ENCODE results near the gene ZNF358. TPM values are rescaled to one million over a fixed set of nuclear protein-coding genes. Genes with fewer than 3 reads are reported as not detected.

The ZNF358 gene
- total RNA-seq, 5 donors from 2014 or later (not counting 1 experiment from before 2014, with no cell fraction given) = 4.3 to 10.3 (median 8.5) TPM

- CTCF ChIA-PET = no interaction called here
Observed at GRCh38 chr19:7545300-7545699, 29.4 kb downstream of the ZNF358 start.

GRCh38 chr19:7545904-7546303 is 30.0 kb downstream of the ZNF358 start:
- ATAC-seq (replicated peaks in 1 of 4) (no peak), DNase-seq (no peak)
- Mint-ChIP-seq H3K4me1 (peaks cover 5 to 9% (median 6%) of the 10 kb centered on the region in 3 donors), H3K36me3 (peaks cover 22% of the 10 kb centered on the region), H3K4me3 (no peak overlapping the region), H3K27ac (peak overlapping the region in 1 of 2 donors; percentile 47), H3K27me3 (no peaks in the 10 kb centered on the region), H3K9me3 (no peaks in the 10 kb centered on the region)
- Histone ChIP-seq H3K4me3 (ENCODE audit: control insufficient read depth in 1 of 2, extremely low read depth in 1 of 2, low read length in 1 of 2) (no peak overlapping the region), H3K27me3 (replicated peaks in 1 of 2; ENCODE audit: control insufficient read depth in 2 of 2, extremely low read depth in 1 of 2, insufficient read depth in 2 of 2, low read length in 1 of 2) (no peaks in the 10 kb centered on the region), H3K4me1 (ENCODE audit: control insufficient read depth in 1 of 2, extremely low read depth in 1 of 2, insufficient read depth in 2 of 2, low read length in 2 of 2) (no peaks in the 10 kb centered on the region), H3K9me3 (no peaks in the 10 kb centered on the region), H3K27ac (ENCODE audit: low read length) (no peak overlapping the region), H3K36me3 (ENCODE audit: control insufficient read depth in 2 of 2, extremely low read depth in 1 of 2, insufficient read depth in 1 of 2, low read length in 1 of 2) (peaks cover 9 to 43% of the 10 kb centered on the region in 2 donors)
- WGBS (ENCODE audit: insufficient coverage) = no CpG with 5 or more reads among the region's 1 CpG
- ChIA-PET CTCF (no interaction called here), POLR2A (interaction anchor here in 1 of 2 donors (0.6 kb wide), 1 partner anchor 219 kb away, joined by 3 read pairs; no protein-coding TSS in a partner anchor)

More at GRCh38 chr19:7545300-7545699, 29.4 kb downstream of the ZNF358 start:
- DNase-seq = no peak
- no peaks in the 10 kb centered on the region for H3K27me3 ChIP-seq (replicated peaks in 1 of 2; ENCODE audit: control insufficient read depth in 2 of 2, extremely low read depth in 1 of 2, insufficient read depth in 2 of 2, low read length in 1 of 2)
- Mint-ChIP-seq H3K27ac (no peak overlapping the region), H3K27me3 (no peaks in the 10 kb centered on the region), H3K4me1 (peaks cover 5 to 9% (median 6%) of the 10 kb centered on the region in 3 donors), H3K9me3 (no peaks in the 10 kb centered on the region), H3K36me3 (peaks cover 20% of the 10 kb centered on the region), H3K4me3 (no peak overlapping the region)
- WGBS (ENCODE audit: insufficient coverage) = 89% methylated on average over 8 of the region's 8 CpGs
- H3K36me3 ChIP-seq (ENCODE audit: control insufficient read depth in 2 of 2, extremely low read depth in 1 of 2, insufficient read depth in 1 of 2, low read length in 1 of 2) = peaks cover 6 to 43% of the 10 kb centered on the region in 2 donors
- H3K4me1 ChIP-seq (ENCODE audit: control insufficient read depth in 1 of 2, extremely low read depth in 1 of 2, insufficient read depth in 2 of 2, low read length in 2 of 2) = no peaks in the 10 kb centered on the region
- H3K9me3 ChIP-seq = no peaks in the 10 kb centered on the region
- POLR2A ChIA-PET = no interaction called here
- no peak overlapping the region for H3K27ac ChIP-seq (ENCODE audit: low read length)
- H3K4me3 ChIP-seq (ENCODE audit: control insufficient read depth in 1 of 2, extremely low read depth in 1 of 2, low read length in 1 of 2) = no peak overlapping the region
- no peak for ATAC-seq (replicated peaks in 1 of 4)

GRCh38 chr19:7547159-7547558 is 31.3 kb downstream of the ZNF358 start:
- 100% methylated on average over 1 of the region's 3 CpGs for WGBS (ENCODE audit: insufficient coverage)
- ChIA-PET POLR2A (no interaction called here), CTCF (no interaction called here)
- no peaks in the 10 kb centered on the region for H3K9me3 ChIP-seq
- Mint-ChIP-seq H3K4me1 (peaks cover 8 to 11% (median 9%) of the 10 kb centered on the region in 3 donors), H3K27ac (no peak overlapping the region), H3K27me3 (no peaks in the 10 kb centered on the region), H3K4me3 (no peak overlapping the region), H3K36me3 (peaks cover 23% of the 10 kb centered on the region), H3K9me3 (no peaks in the 10 kb centered on the region)
- H3K4me1 ChIP-seq (ENCODE audit: control insufficient read depth in 1 of 2, extremely low read depth in 1 of 2, insufficient read depth in 2 of 2, low read length in 2 of 2) = peaks cover 0 to 5% of the 10 kb centered on the region in 2 experiments
- peaks cover 3 to 38% of the 10 kb centered on the region in 2 donors for H3K36me3 ChIP-seq (ENCODE audit: control insufficient read depth in 2 of 2, extremely low read depth in 1 of 2, insufficient read depth in 1 of 2, low read length in 1 of 2)
- ATAC-seq (replicated peaks in 1 of 4) = no peak
- no peak overlapping the region for H3K27ac ChIP-seq (ENCODE audit: low read length)
- no peak overlapping the region for H3K4me3 ChIP-seq (ENCODE audit: control insufficient read depth in 1 of 2, extremely low read depth in 1 of 2, low read length in 1 of 2)
- no peaks in the 10 kb centered on the region for H3K27me3 ChIP-seq (replicated peaks in 1 of 2; ENCODE audit: control insufficient read depth in 2 of 2, extremely low read depth in 1 of 2, insufficient read depth in 2 of 2, low read length in 1 of 2)
- no peak for DNase-seq

GRCh38 chr19:7549429-7550148 is 33.7 kb downstream of the ZNF358 start:
- Histone ChIP-seq H3K4me3 (ENCODE audit: control insufficient read depth in 1 of 2, extremely low read depth in 1 of 2, low read length in 1 of 2) (no peak overlapping the region), H3K27ac (ENCODE audit: low read length) (no peak overlapping the region), H3K36me3 (ENCODE audit: control insufficient read depth in 2 of 2, extremely low read depth in 1 of 2, insufficient read depth in 1 of 2, low read length in 1 of 2) (peaks cover 3 to 22% of the 10 kb centered on the region in 2 donors), H3K4me1 (ENCODE audit: control insufficient read depth in 1 of 2, extremely low read depth in 1 of 2, insufficient read depth in 2 of 2, low read length in 2 of 2) (peaks cover 0 to 5% of the 10 kb centered on the region in 2 experiments), H3K27me3 (replicated peaks in 1 of 2; ENCODE audit: control insufficient read depth in 2 of 2, extremely low read depth in 1 of 2, insufficient read depth in 2 of 2, low read length in 1 of 2) (no peaks in the 10 kb centered on the region), H3K9me3 (no peaks in the 10 kb centered on the region)
- H3K9me3 Mint-ChIP-seq = no peaks in the 10 kb centered on the region
- no peaks in the 10 kb centered on the region for H3K27me3 Mint-ChIP-seq
- ATAC-seq (replicated peaks in 1 of 4) (no peak), DNase-seq (no peak)
- WGBS (ENCODE audit: insufficient coverage) = 91% methylated on average over 34 of the region's 36 CpGs
- peaks cover 26% of the 10 kb centered on the region for H3K36me3 Mint-ChIP-seq
- ChIA-PET POLR2A (no interaction called here), CTCF (interaction anchor here in 1 of 2 donors (0.6 kb wide), 1 partner anchor 381 kb away, joined by 6 read pairs; no protein-coding TSS in a partner anchor)
- H3K4me1 Mint-ChIP-seq = peaks cover 6 to 11% (median 6%) of the 10 kb centered on the region in 3 donors
- no peak overlapping the region for H3K27ac Mint-ChIP-seq
- no peak overlapping the region for H3K4me3 Mint-ChIP-seq

GRCh38 chr19:7550169-7550770 is 34.4 kb downstream of the ZNF358 start:
- peaks cover 5 to 11% (median 6%) of the 10 kb centered on the region in 3 donors for H3K4me1 Mint-ChIP-seq
- H3K27me3 ChIP-seq (replicated peaks in 1 of 2; ENCODE audit: control insufficient read depth in 2 of 2, extremely low read depth in 1 of 2, insufficient read depth in 2 of 2, low read length in 1 of 2) = no peaks in the 10 kb centered on the region
- H3K4me3 Mint-ChIP-seq = no peak overlapping the region
- H3K36me3 Mint-ChIP-seq = peaks cover 27% of the 10 kb centered on the region
- no peak overlapping the region for H3K27ac Mint-ChIP-seq
- DNase-seq (no peak), ATAC-seq (replicated peaks in 1 of 4) (no peak)
- no peak overlapping the region for H3K4me3 ChIP-seq (ENCODE audit: control insufficient read depth in 1 of 2, extremely low read depth in 1 of 2, low read length in 1 of 2)
- no peak overlapping the region for H3K27ac ChIP-seq (ENCODE audit: low read length)
- 98% methylated on average over 41 of the region's 41 CpGs for WGBS (ENCODE audit: insufficient coverage)
- H3K4me1 ChIP-seq (ENCODE audit: control insufficient read depth in 1 of 2, extremely low read depth in 1 of 2, insufficient read depth in 2 of 2, low read length in 2 of 2) = peaks cover 0 to 5% of the 10 kb centered on the region in 2 experiments
- no peaks in the 10 kb centered on the region for H3K9me3 Mint-ChIP-seq
- H3K36me3 ChIP-seq (ENCODE audit: control insufficient read depth in 2 of 2, extremely low read depth in 1 of 2, insufficient read depth in 1 of 2, low read length in 1 of 2) = peaks cover 3 to 25% of the 10 kb centered on the region in 2 donors
- H3K9me3 ChIP-seq = no peaks in the 10 kb centered on the region
- ChIA-PET POLR2A (no interaction called here), CTCF (no interaction called here)
- no peaks in the 10 kb centered on the region for H3K27me3 Mint-ChIP-seq

- peaks cover 3 to 31% of the 10 kb centered on the region in 2 donors for H3K36me3 ChIP-seq (ENCODE audit: control insufficient read depth in 2 of 2, extremely low read depth in 1 of 2, insufficient read depth in 1 of 2, low read length in 1 of 2)
- no peaks in the 10 kb centered on the region for H3K9me3 ChIP-seq
- peak in 22 of 35 experiments; percentile 7 to 69 (median 34) for DNase-seq
- Mint-ChIP-seq H3K4me1 (peaks cover 0 to 6% (median 3%) of the 10 kb centered on the region in 3 donors), H3K9me3 (no peaks in the 10 kb centered on the region), H3K27me3 (no peaks in the 10 kb centered on the region), H3K36me3 (peaks cover 24% of the 10 kb centered on the region), H3K27ac (no peak overlapping the region), H3K4me3 (peak overlapping the region in 1 of 3 donors; percentile 39)
- WGBS (ENCODE audit: insufficient coverage) = 78% methylated on average over 35 of the region's 51 CpGs
- H3K4me1 ChIP-seq (ENCODE audit: control insufficient read depth in 1 of 2, extremely low read depth in 1 of 2, insufficient read depth in 2 of 2, low read length in 2 of 2) = peaks cover 0 to 5% of the 10 kb centered on the region in 2 experiments
- H3K27ac ChIP-seq (ENCODE audit: low read length) = no peak overlapping the region
- no peaks in the 10 kb centered on the region for H3K27me3 ChIP-seq (replicated peaks in 1 of 2; ENCODE audit: control insufficient read depth in 2 of 2, extremely low read depth in 1 of 2, insufficient read depth in 2 of 2, low read length in 1 of 2)
- H3K4me3 ChIP-seq (ENCODE audit: control insufficient read depth in 1 of 2, extremely low read depth in 1 of 2, low read length in 1 of 2) = peak overlapping the region in 1 of 2 donors; percentile 46
- ChIA-PET POLR2A (no interaction called here), CTCF (no interaction called here)
- ATAC-seq (replicated peaks in 1 of 4) = peak; percentile 69 to 95 (median 78)
Observed at GRCh38 chr19:7550987-7551761, 35.3 kb downstream of the ZNF358 start.

Data from T-cell (primary cell).